Dermis blood vessel endothelial cell (primary cell): ENCODE measurements around the gene PPARG. TPM values are rescaled to one million over a fixed set of nuclear protein-coding genes. Genes with fewer than 3 reads are reported as not detected.
A peak's percentile ranks its signal among the peaks of the same experiment; 100 is the strongest.
"Not testable (repeated sequence)": the region's sequence is repeated elsewhere in the genome, so short reads cannot be mapped to it uniquely, and the experiment has no call there.

Source experiments
- DNase-seq: peaks from one replicate; pipeline ENCODE4 v3.0.0; 2010
- total RNA-seq: library from RNA; depleted of rRNA; stranded (reverse); fragments of >200 nt; gene quantifications from 2 replicates; pipeline ENCODE4 v1.2.3, GENCODE V29; 2014

The PPARG gene
- total RNA-seq, 1 donor from 2014 or later = 69.4 TPM

GRCh38 chr3:12444582-12445471, 156.0 kb downstream of the PPARG start:
- DNase-seq = no peak

GRCh38 chr3:12445523-12446240, 156.8 kb downstream of the PPARG start:
- no peak for DNase-seq

DNA sequence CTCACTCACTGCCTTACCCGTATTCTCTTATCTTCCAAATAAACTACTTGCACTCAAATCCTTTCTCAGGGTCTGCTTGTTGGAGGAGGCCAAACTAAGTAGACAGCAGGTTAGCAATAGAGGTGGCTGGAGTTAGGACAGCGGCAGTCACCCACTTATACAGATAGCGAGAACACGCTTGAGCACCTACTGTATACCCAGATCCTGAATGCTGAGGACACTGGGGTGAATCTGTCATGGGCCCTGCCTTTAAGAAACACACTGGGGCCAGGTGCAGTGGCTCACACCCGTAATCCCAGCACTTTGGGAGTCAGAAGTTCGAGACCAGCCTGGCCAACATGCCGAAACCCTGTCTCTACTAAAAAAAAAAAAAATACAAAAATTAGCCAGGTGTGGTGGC, 157.4 kb downstream of the PPARG start:
- DNase-seq = no peak

GRCh38 chr3:12447075-12447474, 158.2 kb downstream of the PPARG start:
- DNase-seq = no peak

DNA sequence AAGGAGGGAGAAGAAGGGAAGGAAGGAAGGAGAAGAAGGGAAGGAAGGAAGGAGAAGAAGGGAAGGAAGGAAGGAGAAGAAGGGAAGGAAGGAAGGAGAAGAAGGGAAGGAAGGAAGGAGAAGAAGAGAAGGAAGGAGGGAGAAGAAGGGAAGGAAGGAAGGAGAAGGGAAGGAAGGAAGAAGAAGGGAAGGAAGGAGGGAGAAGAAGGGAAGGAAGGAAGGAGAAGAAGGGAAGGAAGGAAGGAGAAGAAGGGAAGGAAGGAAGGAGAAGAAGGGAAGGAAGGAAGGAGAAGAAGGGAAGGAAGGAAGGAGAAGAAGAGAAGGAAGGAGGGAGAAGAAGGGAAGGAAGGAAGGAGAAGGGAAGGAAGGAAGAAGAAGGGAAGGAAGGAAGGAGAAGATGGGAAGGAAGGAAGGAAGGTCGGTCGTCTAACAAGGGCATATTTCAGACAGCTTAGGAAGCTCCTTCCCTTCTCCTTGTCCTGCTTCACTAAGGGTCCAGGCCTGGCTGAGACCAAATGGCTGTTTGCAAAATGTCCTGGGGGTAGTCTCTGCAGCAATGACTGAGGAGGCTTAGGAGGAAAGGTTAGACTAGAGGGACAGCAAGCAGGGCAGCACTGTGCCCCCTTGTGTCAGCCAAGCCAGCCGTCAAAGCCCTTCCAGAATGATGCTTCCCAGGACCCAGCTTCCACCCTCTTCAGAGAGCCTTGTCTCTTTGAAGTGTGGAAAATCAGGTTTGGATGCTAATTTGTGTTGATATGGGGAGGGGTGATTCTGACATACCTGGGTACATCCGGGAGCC, 159.7 kb downstream of the PPARG start:
- not testable (repeated sequence) for DNase-seq

DNA sequence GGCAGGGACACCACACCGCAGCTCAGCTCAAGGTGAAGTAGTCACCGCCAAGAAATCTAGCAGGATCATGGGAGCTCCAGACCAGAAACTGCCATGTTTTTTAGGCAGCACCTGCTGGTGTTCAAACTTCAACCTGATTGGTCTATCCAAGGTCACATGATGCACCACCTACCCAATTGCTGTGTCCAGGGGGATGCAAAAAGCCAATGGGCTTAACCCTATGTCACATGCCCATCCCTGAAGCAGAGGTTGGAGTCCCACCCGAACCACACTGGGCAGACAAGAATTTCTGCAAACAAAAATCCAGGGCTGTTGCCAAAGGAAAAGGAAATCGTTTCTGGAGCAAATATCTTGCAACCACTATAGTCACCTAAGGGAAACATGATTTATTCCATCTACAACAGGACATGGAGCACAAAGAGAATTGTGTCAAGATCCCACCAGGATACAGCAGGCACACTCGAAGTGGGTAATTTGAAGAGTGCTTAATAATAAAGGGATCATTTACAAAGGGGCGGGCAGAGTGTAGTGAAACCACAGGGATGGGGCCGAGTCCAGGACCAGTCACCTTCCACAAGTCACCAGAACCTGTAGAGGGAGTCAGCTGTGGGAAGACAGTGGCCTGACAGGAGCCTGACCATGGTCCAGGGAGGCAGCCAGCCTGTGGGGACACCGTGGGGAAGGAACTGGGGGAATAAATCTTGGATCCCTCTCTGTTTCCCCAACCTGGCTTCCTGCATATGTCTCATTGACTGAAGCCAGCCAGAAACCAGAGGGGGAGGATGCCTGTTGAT, 161.2 kb downstream of the PPARG start:
- DNase-seq = no peak

DNA sequence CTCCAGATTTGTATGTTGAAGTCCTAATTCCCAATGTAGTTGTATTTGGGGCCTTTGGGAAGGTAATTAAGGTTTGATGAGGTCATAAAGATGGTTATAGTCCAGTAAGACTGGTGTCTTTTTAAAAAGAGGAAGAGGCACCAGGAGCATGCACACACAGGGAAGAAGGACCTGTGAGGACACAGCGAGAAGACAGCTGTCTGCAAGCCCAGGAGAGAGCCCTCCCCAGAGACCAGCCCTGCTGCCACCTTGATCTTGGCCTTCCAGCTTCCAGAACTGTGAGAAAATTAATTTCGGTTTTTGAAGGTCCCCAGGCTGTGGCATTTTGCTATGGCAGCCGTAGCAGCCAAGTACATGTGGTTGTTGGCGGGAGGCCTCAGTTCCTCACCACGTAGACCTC, 162.6 kb downstream of the PPARG start:
- DNase-seq = no peak

- DNase-seq = no peak
These were observed 163.1 kb downstream of the PPARG start for GRCh38 chr3:12451960-12452359.

DNA sequence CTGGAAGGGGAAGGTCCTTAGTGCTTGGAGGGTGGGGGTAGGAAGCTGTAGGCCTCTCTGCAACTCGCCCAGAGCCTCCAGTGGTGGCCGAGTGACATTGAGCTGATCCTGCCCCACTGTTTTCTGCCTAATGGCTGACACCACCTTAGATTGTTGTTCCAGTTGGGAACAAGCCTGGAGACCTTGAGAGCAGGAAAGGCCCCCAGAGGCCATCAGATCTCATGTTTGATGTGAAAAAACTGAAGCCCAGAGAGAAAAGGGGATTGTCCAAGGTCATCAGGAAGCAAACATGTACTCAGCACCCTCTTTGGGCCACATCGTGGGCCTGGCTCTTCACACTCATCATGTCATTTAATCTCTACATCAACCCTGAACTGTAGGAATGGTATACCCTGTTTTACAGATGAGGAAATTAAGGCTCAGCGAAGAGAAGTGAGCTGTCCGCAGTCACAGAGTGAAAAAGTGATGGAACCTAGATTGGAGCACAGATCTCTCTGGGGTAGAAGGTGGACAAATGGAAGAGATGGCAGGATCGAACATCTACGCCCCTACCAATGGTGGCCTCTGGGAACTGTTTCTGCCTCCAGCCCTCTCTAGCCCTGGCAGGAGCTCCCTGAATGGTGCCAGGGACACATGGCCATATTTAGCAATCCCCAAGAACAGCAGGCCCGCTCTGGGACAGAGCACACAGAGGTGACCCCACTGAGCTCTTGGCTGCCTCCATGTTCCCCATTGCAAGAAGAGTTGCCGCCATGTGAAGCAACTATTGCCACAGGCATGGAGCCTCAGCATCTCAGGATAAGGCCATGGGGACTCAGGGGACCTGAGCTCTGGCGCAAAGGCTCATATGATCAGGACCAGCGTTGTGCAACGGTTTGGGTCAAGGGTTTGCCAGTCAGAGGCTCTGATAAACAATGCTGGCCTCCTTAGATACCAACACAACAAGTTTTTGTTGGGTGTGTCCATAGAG, 163.8 kb downstream of the PPARG start:
- no peak for DNase-seq

GRCh38 chr3:12454076-12454815, 165.4 kb downstream of the PPARG start:
- no peak for DNase-seq

DNA sequence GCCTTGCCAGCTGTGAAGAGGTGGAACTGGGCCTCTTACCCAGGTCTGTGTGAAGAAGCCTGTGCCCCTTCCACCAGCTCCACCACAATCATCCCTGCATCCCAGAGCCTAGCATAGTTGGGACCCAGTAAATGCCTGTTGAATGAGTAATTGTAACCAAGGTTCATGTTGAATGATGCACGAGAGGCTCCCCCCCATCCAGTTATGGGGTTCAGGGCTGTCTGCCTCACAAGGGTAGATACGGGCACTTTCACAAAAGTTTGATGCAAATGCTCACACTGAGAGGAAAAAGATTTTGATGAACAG, 165.9 kb downstream of the PPARG start:
- no peak for DNase-seq

GRCh38 chr3:12455740-12456139, 166.9 kb downstream of the PPARG start:
- no peak for DNase-seq

GRCh38 chr3:12456441-12456840, 167.6 kb downstream of the PPARG start:
- DNase-seq = no peak

GRCh38 chr3:12457380-12457779, 168.5 kb downstream of the PPARG start:
- DNase-seq = not testable (repeated sequence)

- no peak for DNase-seq
These were observed 170.0 kb downstream of the PPARG start for GRCh38 chr3:12458901-12459300.

- DNase-seq = no peak
These were observed 171.3 kb downstream of the PPARG start for GRCh38 chr3:12460127-12460526.

GRCh38 chr3:12461097-12461649, 172.3 kb downstream of the PPARG start:
- DNase-seq = no peak

- DNase-seq = peak; percentile 44
These were observed 173.5 kb downstream of the PPARG start for GRCh38 chr3:12462159-12462947.

- no peak for DNase-seq
These were observed 174.8 kb downstream of the PPARG start for GRCh38 chr3:12463686-12464085.
